Measurements from ENCODE around the gene GNG14. TPM values are rescaled to one million over a fixed set of nuclear protein-coding genes. Genes with fewer than 3 reads are reported as not detected.

GNG14 gene
- total and polyA plus RNA-seq, 10 of the 15 experiments (the other 5 are each of a cell fraction or from before 2014, with no cell fraction given) = not detected

DNA sequence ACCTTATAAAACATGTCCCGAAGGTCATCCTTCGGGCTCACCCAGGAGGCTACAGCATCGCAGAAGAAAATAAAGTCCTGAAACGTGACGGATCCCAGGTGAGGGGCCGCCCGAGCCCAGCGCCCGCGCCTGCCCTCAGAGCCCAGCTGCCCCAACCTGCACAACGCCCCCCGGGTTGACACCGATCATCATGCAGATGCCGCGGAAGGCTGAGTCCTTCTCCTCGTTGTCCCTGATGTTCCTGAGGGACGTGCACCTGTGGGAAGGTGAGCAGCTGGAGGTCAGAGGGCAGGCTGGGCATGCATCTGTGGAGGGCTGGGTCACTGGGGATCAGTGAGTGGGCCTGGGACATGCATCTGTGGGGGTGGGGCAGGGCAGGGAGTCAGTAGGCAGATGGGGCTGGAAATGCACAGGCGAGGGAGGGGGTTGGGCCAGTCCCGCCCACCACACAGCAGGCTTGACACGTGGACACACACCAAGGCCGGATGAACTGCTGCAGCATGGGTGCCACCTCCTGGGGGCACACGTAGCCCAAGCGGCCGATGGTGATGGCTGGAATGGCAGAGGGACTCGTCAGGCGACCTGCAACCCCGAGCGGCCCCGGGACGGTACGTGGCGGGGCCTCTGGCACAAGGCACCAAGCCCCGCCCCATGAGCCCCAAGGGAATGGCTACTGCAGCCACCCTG lies 13.9 kb downstream of the GNG14 start:
- in situ Hi-C loops (cut with MboI) = no loop called here
- Histone ChIP-seq H3K4me2 (ENCODE audit: control insufficient read depth, insufficient read depth) (no peak overlapping the region), H4K20me1 (ENCODE audit: control insufficient read depth, insufficient read depth) (no peaks in the 10 kb centered on the region), H3K27me3 (replicated peaks in 1 of 2; ENCODE audit: control insufficient read depth in 2 of 2, insufficient read depth in 2 of 2, low read length in 1 of 2) (no peaks in the 10 kb centered on the region), H3K9ac (ENCODE audit: control insufficient read depth, insufficient read depth, low read length) (no peak overlapping the region), H3K27ac (ENCODE audit: control insufficient read depth, insufficient read depth) (no peak overlapping the region), H3K79me2 (ENCODE audit: control insufficient read depth, insufficient read depth, low read length) (no peaks in the 10 kb centered on the region), H3K4me3 (no peak overlapping the region), H2AFZ (ENCODE audit: control insufficient read depth, low read depth, low read length) (no peak overlapping the region), H3K9me3 (replicated peaks; ENCODE audit: control insufficient read depth, insufficient read depth, low read length) (no peaks in the 10 kb centered on the region), H3K36me3 (ENCODE audit: control insufficient read depth in 2 of 2, insufficient read depth in 2 of 2, low read length in 1 of 2) (peaks cover 24 to 44% of the 10 kb centered on the region in 2 experiments), H3K4me1 (ENCODE audit: control insufficient read depth, insufficient read depth, low read length) (peaks cover 4% of the 10 kb centered on the region)
- ChIA-PET RAD21 (ENCODE audit: unreplicated experiment) (no interaction called here), CTCF (interaction anchor here (0.5 kb wide), 1 partner anchor 59 kb away, joined by 3 read pairs; no protein-coding TSS in a partner anchor), SMC1A (ENCODE audit: uncharacterized antibody, unreplicated experiment) (no interaction called here), POLR2A (no interaction called here)
- DNase-seq (ENCODE audit: low read depth, low spot score) (no peak), FAIRE-seq (no peak), ATAC-seq (no peak)
- TF ChIP-seq, protein P1, sequence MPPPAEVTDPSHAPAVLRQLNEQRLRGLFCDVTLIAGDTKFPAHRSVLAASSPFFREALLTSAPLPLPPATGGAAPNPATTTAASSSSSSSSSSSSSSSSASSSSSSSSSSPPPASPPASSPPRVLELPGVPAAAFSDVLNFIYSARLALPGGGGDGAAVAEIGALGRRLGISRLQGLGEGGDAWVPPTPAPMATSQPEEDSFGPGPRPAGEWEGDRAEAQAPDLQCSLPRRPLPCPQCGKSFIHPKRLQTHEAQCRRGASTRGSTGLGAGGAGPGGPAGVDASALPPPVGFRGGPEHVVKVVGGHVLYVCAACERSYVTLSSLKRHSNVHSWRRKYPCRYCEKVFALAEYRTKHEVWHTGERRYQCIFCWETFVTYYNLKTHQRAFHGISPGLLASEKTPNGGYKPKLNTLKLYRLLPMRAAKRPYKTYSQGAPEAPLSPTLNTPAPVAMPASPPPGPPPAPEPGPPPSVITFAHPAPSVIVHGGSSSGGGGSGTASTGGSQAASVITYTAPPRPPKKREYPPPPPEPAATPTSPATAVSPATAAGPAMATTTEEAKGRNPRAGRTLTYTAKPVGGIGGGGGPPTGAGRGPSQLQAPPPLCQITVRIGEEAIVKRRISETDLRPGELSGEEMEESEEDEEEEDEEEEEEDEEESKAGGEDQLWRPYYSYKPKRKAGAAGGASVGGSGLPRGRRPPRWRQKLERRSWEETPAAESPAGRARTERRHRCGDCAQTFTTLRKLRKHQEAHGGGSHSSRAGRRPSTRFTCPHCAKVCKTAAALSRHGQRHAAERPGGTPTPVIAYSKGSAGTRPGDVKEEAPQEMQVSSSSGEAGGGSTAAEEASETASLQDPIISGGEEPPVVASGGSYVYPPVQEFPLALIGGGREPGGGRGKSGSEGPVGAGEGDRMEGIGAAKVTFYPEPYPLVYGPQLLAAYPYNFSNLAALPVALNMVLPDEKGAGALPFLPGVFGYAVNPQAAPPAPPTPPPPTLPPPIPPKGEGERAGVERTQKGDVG (CRISPR knock-in tag; IDR thresholded peaks at IDR 0.05) = no peak
- TF ChIP-seq ZNF592 (IDR thresholded peaks at IDR 0.05) = no peak
- TF ChIP-seq TARDBP (IDR thresholded peaks at IDR 0.05; ENCODE audit: borderline replicate concordance) = no peak
- TF ChIP-seq, protein P2, sequence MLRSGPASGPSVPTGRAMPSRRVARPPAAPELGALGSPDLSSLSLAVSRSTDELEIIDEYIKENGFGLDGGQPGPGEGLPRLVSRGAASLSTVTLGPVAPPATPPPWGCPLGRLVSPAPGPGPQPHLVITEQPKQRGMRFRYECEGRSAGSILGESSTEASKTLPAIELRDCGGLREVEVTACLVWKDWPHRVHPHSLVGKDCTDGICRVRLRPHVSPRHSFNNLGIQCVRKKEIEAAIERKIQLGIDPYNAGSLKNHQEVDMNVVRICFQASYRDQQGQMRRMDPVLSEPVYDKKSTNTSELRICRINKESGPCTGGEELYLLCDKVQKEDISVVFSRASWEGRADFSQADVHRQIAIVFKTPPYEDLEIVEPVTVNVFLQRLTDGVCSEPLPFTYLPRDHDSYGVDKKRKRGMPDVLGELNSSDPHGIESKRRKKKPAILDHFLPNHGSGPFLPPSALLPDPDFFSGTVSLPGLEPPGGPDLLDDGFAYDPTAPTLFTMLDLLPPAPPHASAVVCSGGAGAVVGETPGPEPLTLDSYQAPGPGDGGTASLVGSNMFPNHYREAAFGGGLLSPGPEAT (IDR thresholded peaks at IDR 0.05; ENCODE audit: low read depth) = no peak
- TF ChIP-seq POLR2A (IDR thresholded peaks at IDR 0.05; ENCODE audit: low read depth, low read length) = 0 out of 2 replicates have a peak, but pooled peaks have one; percentile 12
- intact Hi-C loops (cut with micrococcal nuclease; ENCODE audit: unreplicated experiment) = no loop called here
- BruUV-seq (replicated peaks) = no TSS peak
- 92% methylated on average over 33 of the region's 33 CpGs for WGBS (ENCODE audit: insufficient coverage, insufficient replicate concordance, low lambda C conversion rate, missing lambda C conversion rate)
